Sigmoid colon (tissue), 4 donors: Measurements from ENCODE around the gene TENT5C.

Experiments used
- EP300 ChIP-seq, 4 donors: sonication (generic); formaldehyde crosslinking; IDR thresholded peaks; one replicate each; pipeline ENCODE4 v1.6.1; 2017; ENCODE audit warnings: antibody characterized with exemption in 4 of 4
- POLR2A ChIP-seq, 2 donors: fragments of 450-650 bp; IDR thresholded peaks; one replicate each; pipeline ENCODE4 v1.6.1; 2016; ENCODE audit warnings: antibody characterized with exemption in 2 of 2, mild to moderate bottlenecking in 2 of 2, moderate library complexity in 2 of 2
- POLR2AphosphoS5 ChIP-seq, 4 donors: sonication (generic); formaldehyde crosslinking; IDR thresholded peaks; one replicate each; pipeline ENCODE4 v1.6.1; 2017; ENCODE audit warnings: antibody characterized with exemption in 4 of 4
- TF ChIP-seq, protein P1 (sequence below), 4 experiments: fragments of 450-650 bp in 3 of 4; fragments of 200-600 bp in 1 of 4; IDR thresholded peaks; one replicate each; pipeline ENCODE4 v1.5.1; 2016 to 2019; ENCODE audit warnings: antibody characterized with exemption in 4 of 4, mild to moderate bottlenecking in 3 of 4, moderate library complexity in 2 of 4

DNA sequence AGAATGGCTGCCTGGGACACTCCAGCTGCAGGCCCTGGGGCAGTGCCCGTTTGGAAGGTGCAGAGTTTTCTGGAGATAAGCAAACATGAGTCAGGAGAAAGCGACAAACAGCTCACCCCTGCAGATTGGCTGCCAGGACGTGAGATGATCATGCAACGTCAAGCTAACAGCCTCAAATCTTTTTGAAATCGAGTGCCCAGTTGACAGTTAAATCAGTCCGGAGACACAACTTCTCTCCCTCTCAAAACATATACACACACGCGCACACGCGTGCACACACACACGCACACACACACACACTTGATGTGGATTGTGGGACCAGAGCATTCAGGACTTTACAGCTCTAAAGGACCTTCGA, 49.4 kb downstream of the TENT5C start:
- TF ChIP-seq POLR2A (IDR thresholded peaks at IDR 0.05) (no peak), EP300 (IDR thresholded peaks at IDR 0.05) (no peak), POLR2AphosphoS5 (IDR thresholded peaks at IDR 0.05) (no peak)
- TF ChIP-seq, protein P1, sequence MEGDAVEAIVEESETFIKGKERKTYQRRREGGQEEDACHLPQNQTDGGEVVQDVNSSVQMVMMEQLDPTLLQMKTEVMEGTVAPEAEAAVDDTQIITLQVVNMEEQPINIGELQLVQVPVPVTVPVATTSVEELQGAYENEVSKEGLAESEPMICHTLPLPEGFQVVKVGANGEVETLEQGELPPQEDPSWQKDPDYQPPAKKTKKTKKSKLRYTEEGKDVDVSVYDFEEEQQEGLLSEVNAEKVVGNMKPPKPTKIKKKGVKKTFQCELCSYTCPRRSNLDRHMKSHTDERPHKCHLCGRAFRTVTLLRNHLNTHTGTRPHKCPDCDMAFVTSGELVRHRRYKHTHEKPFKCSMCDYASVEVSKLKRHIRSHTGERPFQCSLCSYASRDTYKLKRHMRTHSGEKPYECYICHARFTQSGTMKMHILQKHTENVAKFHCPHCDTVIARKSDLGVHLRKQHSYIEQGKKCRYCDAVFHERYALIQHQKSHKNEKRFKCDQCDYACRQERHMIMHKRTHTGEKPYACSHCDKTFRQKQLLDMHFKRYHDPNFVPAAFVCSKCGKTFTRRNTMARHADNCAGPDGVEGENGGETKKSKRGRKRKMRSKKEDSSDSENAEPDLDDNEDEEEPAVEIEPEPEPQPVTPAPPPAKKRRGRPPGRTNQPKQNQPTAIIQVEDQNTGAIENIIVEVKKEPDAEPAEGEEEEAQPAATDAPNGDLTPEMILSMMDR (IDR thresholded peaks at IDR 0.05): no peak
